Left lung (tissue), 10 donors: Measurements from ENCODE around the gene VSIG8. TPM values are rescaled to one million over a fixed set of nuclear protein-coding genes. Genes with fewer than 3 reads are reported as not detected.

Source experiments
- ATAC-seq: fragments of 200-7000 bp; cut with Tn5 transposase; one replicate; pipeline ENCODE4 v1.9.1; 2020; ENCODE audit warnings: moderate library complexity
- DNase-seq, 4 donors: peaks; one replicate each; pipeline ENCODE4 v3.0.0-alpha.2; 2013 to 2020
- H3K27ac ChIP-seq, 2 donors: fragments of 200-600 bp; sonication (generic) in 1 of 2; one replicate each; pipeline versions ENCODE4 v1.5.0 to v1.8.0; 2020 to 2021
- H3K27me3 ChIP-seq, 2 donors: fragments of 200-600 bp; sonication (generic) in 1 of 2; one replicate each; pipeline versions ENCODE4 v1.5.0 to v1.8.0; 2020 to 2021
- H3K36me3 ChIP-seq, 2 donors: fragments of 200-600 bp; sonication (generic) in 1 of 2; one replicate each; pipeline versions ENCODE4 v1.5.0 to v1.8.0; 2020 to 2021
- H3K4me1 ChIP-seq, 2 donors: fragments of 200-600 bp; one replicate each; pipeline ENCODE4 v1.8.0; 2021
- H3K4me3 ChIP-seq, 2 donors: fragments of 200-600 bp; sonication (generic) in 1 of 2; one replicate each; pipeline versions ENCODE4 v1.5.0 to v1.8.0; 2020 to 2021; ENCODE audit warnings: mild to moderate bottlenecking in 1 of 2
- H3K9me3 ChIP-seq, 2 donors: fragments of 200-600 bp; sonication (generic) in 1 of 2; one replicate each; pipeline versions ENCODE4 v1.5.0 to v1.8.0; 2020 to 2021
- intact Hi-C, 2 donors: fragments of 100-400 bp; cut with DNase I; formaldehyde crosslinking; loops; one replicate each; pipeline versions ENCODE4 v1.11.2 to v1.14.2; 2022
- microRNA-seq, 2 donors: library from miRNA; unstranded; fragments of <30 nt; microRNA quantifications; one replicate each; pipeline ENCODE4, GENCODE V29; 2019
- polyA plus RNA-seq, 6 donors: library from polyadenylated mRNA; unstranded; fragments of 120-200 nt; gene quantifications; one replicate each; pipeline ENCODE4 v1.2.1, GENCODE V29; 2013; ENCODE audit not compliant: insufficient read length in 6 of 6
- total RNA-seq, 2 donors: library from RNA; stranded (reverse); fragmentation: NEBNext Ultra II Directional; extraction: Animal tissue kit (Norgen Biotek cat#: 25700); gene quantifications; one replicate each; pipeline ENCODE4 v1.2.1, GENCODE V29; 2021
- TF ChIP-seq, protein P1 (sequence below), 2 donors: fragments of 200-600 bp; sonication (generic) in 1 of 2; IDR thresholded peaks; one replicate each; pipeline versions ENCODE4 v1.5.0 to v1.8.0; 2021; ENCODE audit warnings: antibody characterized with exemption in 2 of 2
- donor health status: DM: no; HTN: yes; CAD: no.
- donor health status: DM: no; HTN: no; CAD: no.

VSIG8 gene
- total and polyA plus RNA-seq, 8 donors, result 0.10 to 0.14 TPM; not detected in 6

DNA sequence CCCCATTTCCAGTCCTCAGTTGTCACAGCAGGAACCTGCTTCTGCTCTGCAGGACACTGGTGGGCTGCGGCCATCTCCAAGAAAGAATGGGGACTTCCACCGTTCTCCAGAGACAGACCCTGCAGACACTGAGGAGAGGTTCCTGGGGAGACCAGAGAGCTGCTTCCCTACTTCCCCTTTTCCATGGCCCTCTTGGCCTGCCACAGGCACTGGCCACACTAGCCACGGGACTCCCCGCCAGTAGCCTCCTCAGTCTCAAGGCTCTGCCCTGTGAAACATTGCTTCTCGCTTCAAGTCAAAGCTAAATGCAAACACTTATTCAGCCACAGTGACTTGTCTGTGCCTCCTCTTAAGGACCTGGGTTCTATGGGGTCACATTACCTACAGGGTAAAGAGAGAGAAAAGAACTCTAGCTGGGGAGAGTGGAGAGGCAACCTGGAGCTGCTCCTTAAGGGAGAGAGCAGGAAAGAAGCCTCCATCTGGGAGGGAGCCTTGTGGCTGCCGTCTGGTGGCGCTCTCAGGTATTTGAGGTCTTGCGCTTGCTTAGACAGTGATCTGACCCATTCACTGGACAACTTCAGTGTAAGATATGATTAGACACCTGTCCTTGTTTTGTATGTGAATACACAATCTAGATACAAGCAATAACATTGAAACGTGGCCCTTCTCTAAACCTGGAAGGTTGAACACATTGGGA is 41.1 kb downstream of the VSIG8 start:
- H3K27ac ChIP-seq, result no peak overlapping the region
- TF ChIP-seq, protein P1, sequence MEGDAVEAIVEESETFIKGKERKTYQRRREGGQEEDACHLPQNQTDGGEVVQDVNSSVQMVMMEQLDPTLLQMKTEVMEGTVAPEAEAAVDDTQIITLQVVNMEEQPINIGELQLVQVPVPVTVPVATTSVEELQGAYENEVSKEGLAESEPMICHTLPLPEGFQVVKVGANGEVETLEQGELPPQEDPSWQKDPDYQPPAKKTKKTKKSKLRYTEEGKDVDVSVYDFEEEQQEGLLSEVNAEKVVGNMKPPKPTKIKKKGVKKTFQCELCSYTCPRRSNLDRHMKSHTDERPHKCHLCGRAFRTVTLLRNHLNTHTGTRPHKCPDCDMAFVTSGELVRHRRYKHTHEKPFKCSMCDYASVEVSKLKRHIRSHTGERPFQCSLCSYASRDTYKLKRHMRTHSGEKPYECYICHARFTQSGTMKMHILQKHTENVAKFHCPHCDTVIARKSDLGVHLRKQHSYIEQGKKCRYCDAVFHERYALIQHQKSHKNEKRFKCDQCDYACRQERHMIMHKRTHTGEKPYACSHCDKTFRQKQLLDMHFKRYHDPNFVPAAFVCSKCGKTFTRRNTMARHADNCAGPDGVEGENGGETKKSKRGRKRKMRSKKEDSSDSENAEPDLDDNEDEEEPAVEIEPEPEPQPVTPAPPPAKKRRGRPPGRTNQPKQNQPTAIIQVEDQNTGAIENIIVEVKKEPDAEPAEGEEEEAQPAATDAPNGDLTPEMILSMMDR (IDR thresholded peaks at IDR 0.05), result no peak
- H3K36me3 ChIP-seq, result no peaks in the 10 kb centered on the region
- peaks cover 0 to 25% of the 10 kb centered on the region in 2 donors for H3K4me1 ChIP-seq
- ATAC-seq, result peak; percentile 61
- peak in 1 of 4 donors; percentile 78 for DNase-seq
- H3K27me3 ChIP-seq, result no peaks in the 10 kb centered on the region
- H3K4me3 ChIP-seq, result no peak overlapping the region
- intact Hi-C loops, result no loop called here
- no peaks in the 10 kb centered on the region for H3K9me3 ChIP-seq

DNA sequence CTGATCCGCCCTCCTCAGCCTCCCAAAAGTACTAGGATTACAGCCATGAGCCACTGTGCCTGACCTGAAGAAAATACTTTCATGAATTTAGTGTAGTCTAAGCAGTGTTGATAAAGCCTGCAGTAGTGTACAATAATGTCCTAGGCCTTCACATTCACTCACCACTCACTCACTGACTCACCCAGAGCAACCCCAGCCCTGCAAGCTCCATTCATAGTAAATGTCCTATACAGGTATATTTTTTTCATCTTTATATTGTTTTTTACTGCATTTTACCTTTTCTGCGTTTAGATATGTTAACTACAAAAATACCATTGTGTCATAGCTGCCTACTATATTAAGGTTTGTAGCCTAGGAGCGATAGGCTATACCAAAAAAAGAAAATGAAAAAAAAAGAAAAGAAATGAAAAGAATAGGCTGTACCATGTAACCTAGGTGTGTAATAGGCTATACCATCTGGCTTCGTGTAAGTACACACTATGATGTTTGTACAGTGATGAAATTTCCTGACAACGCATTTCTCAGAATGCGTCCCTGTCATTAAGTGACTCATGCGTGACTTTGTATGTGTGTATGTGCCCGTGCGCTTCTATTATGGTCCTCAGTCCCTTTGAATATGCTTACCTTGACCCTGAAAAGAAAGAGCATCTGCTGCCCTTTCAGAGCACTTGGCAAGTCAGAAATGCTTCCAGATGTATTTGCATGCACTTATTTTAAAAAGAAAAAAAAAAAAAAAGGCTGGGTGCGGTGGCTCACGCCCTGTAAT is 45.0 kb downstream of the VSIG8 start:
- no peak overlapping the region for H3K27ac ChIP-seq
- H3K4me1 ChIP-seq, result peaks cover 0 to 7% of the 10 kb centered on the region in 2 donors
- H3K27me3 ChIP-seq, result no peaks in the 10 kb centered on the region
- H3K36me3 ChIP-seq, result no peaks in the 10 kb centered on the region
- TF ChIP-seq, protein P1 (IDR thresholded peaks at IDR 0.05), result no peak
- intact Hi-C loops, result no loop called here
- no peak for DNase-seq
- H3K4me3 ChIP-seq, result no peak overlapping the region
- peak; percentile 53 for ATAC-seq
- H3K9me3 ChIP-seq, result no peaks in the 10 kb centered on the region

DNA sequence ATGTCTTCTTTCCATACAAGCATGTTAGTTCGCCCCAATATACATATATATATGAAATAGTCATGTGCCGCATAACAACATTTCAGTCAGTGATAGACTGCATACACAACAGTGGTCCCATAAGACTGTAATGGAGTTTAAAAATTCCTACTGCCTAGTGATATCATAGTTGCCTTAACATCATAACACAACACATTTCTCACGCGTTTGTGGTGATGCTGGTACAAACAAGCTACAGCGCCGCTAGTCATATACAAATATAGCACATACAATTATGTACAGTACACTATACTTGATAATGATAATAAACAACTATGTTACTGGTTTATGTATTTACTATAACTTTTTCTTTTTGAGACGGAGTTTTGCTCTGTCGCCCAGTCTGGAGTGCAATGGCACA is 46.5 kb downstream of the VSIG8 start:
- H3K27ac ChIP-seq, result no peak overlapping the region
- DNase-seq, result no peak
- H3K4me1 ChIP-seq, result peaks cover 0 to 1% of the 10 kb centered on the region in 2 donors
- intact Hi-C loops, result no loop called here
- TF ChIP-seq, protein P1 (IDR thresholded peaks at IDR 0.05), result no peak
- H3K27me3 ChIP-seq, result no peaks in the 10 kb centered on the region
- ATAC-seq, result no peak
- H3K4me3 ChIP-seq, result no peak overlapping the region
- no peaks in the 10 kb centered on the region for H3K9me3 ChIP-seq
- no peaks in the 10 kb centered on the region for H3K36me3 ChIP-seq

DNA sequence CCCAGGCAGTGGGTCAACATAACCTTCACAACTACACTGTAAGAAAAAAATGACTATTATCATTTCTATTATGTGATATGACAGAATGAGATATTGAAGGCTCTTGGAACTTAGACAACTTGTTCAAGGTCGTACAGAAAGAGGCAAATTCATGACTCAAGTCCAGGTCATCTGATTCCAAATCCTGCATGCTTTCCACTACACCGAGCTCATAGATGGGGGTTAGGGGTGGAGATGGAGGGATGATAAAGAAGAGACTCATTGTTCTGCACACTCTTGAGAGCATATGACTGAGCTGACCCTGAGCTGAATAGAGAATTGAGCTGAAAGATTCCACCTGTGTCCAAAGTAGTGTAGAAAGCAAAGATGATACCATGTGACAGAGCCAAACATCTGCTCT is 57.5 kb downstream of the VSIG8 start:
- no peaks in the 10 kb centered on the region for H3K27me3 ChIP-seq
- TF ChIP-seq, protein P1 (IDR thresholded peaks at IDR 0.05), result no peak
- no peaks in the 10 kb centered on the region for H3K9me3 ChIP-seq
- peaks cover 0 to 3% of the 10 kb centered on the region in 2 donors for H3K36me3 ChIP-seq
- intact Hi-C loops, result no loop called here
- H3K4me3 ChIP-seq, result no peak overlapping the region
- H3K27ac ChIP-seq, result no peak overlapping the region
- ATAC-seq (no peak), DNase-seq (no peak)
- peaks cover 0 to 16% of the 10 kb centered on the region in 2 donors for H3K4me1 ChIP-seq

Small RNAs within 50 kb of the gene (microRNA-seq; reads per million reads assigned to microRNA genes)
- 0 reads per million in 2 donors for gene MIR4259

Other genes with a start within 250 kb of the VSIG8 start
- gene CRP, start 148.1 kb downstream of the VSIG8 start, total RNA-seq, result not detected
- not detected for gene CRP, start 148.1 kb downstream of the VSIG8 start, polyA plus RNA-seq
- gene DUSP23, start 81.7 kb downstream of the VSIG8 start, total RNA-seq, result 10 to 100 TPM; 49.5 to 56.4 TPM
- 10 to 100 TPM; 10.1 to 16.4 (median 12.8) TPM for gene DUSP23, start 81.7 kb downstream of the VSIG8 start, polyA plus RNA-seq
- 1 to 10 TPM in 1 of 2 donors, under 1 TPM in 1; 0.73 to 2.2 TPM for gene FCRL6, start 60.3 kb downstream of the VSIG8 start, total RNA-seq
- under 1 TPM; 0.38 to 0.63 (median 0.44) TPM for gene FCRL6, start 60.3 kb downstream of the VSIG8 start, polyA plus RNA-seq
- gene SLAMF8, start 35.8 kb downstream of the VSIG8 start, total RNA-seq, result 10 to 100 TPM; 15.2 to 41.3 TPM
- gene SLAMF8, start 35.8 kb downstream of the VSIG8 start, polyA plus RNA-seq, result 1 to 10 TPM in 2 of 6 donors, under 1 TPM in 4; 0.28 to 1.4 (median 0.52) TPM
- 1 to 10 TPM; 1.1 to 4.7 TPM for gene CFAP45, start 37.5 kb upstream of the VSIG8 start, total RNA-seq
- 10 to 100 TPM in 1 of 6 donors, 1 to 10 TPM in 5; 2.6 to 12.4 (median 8.2) TPM for gene CFAP45, start 37.5 kb upstream of the VSIG8 start, polyA plus RNA-seq
- gene TAGLN2, start 62.9 kb upstream of the VSIG8 start, total RNA-seq, result 100 to 1,000 TPM; 565 to 617 TPM
- 100 to 1,000 TPM; 301 to 479 (median 330) TPM for gene TAGLN2, start 62.9 kb upstream of the VSIG8 start, polyA plus RNA-seq
- gene IGSF9, start 83.0 kb upstream of the VSIG8 start, total RNA-seq, result 1 to 10 TPM; 2.8 to 3.0 TPM
- 10 to 100 TPM; 12.2 to 16.9 (median 14.6) TPM for gene IGSF9, start 83.0 kb upstream of the VSIG8 start, polyA plus RNA-seq
- gene SLAMF9, start 91.6 kb upstream of the VSIG8 start, total RNA-seq, result not detected
- gene SLAMF9, start 91.6 kb upstream of the VSIG8 start, polyA plus RNA-seq, result not detected
- 1 to 10 TPM; 7.0 to 9.5 TPM for gene PIGM, start 169.3 kb upstream of the VSIG8 start, total RNA-seq
- gene PIGM, start 169.3 kb upstream of the VSIG8 start, polyA plus RNA-seq, result 10 to 100 TPM; 11.6 to 13.2 (median 12.6) TPM
- gene KCNJ10, start 207.5 kb upstream of the VSIG8 start, total RNA-seq, result under 1 TPM in 1 of 2 donors, not detected in 1; 0.58 TPM
- under 1 TPM; 0.27 to 0.72 (median 0.50) TPM for gene KCNJ10, start 207.5 kb upstream of the VSIG8 start, polyA plus RNA-seq
- gene KCNJ9, start 218.9 kb upstream of the VSIG8 start, total RNA-seq, result not detected
- under 1 TPM in 3 of 6 donors, not detected in 3; 0.04 to 0.10 (median 0.08) TPM for gene KCNJ9, start 218.9 kb upstream of the VSIG8 start, polyA plus RNA-seq
- gene IGSF8, start 236.0 kb upstream of the VSIG8 start, total RNA-seq, result 10 to 100 TPM; 27.5 to 38.3 TPM
- 10 to 100 TPM; 28.3 to 33.7 (median 31.7) TPM for gene IGSF8, start 236.0 kb upstream of the VSIG8 start, polyA plus RNA-seq